LNCaP clone FGC (cell line): ENCODE measurements around the gene UGT2A1.

Experiments used
- DNase-seq: peaks from one replicate; pipeline ENCODE4 v3.0.0-alpha.2; 2011; ENCODE audit warnings: low read depth
- H3K4me3 ChIP-seq: 2 replicates; pipeline ENCODE4 v1.5.1; 2011; ENCODE audit warnings: mild to moderate bottlenecking, low read depth, low read length, control low read depth
- TF ChIP-seq, protein P1 (sequence below): IDR thresholded peaks from 2 replicates; pipeline ENCODE4 v1.5.1; 2012; ENCODE audit warnings: mild to moderate bottlenecking; ENCODE audit not compliant: control insufficient read depth, insufficient read depth; ENCODE audit errors: extremely low read depth

The UGT2A1 gene

DNA sequence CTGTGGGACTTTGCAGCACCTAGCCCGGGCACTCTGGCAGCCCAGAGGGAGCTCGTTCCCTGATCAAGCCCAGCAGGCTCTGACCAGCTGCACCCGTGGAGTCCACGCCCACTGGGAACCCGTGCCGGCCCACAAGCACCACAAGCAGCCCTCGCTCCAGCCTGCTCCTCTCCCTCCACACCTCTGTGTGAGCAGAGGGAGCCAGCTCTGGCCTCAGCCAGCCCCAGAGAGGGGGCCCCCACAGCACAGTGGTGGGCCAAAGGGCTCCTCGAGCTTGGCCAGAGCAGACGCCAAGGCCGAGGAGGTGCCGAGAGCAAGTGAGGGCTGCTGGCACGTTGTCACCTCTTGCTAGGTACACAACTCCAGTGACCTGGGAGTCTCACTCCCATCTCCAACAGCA lies 5.1 kb upstream of the UGT2A1 start:
- TF ChIP-seq, protein P1, sequence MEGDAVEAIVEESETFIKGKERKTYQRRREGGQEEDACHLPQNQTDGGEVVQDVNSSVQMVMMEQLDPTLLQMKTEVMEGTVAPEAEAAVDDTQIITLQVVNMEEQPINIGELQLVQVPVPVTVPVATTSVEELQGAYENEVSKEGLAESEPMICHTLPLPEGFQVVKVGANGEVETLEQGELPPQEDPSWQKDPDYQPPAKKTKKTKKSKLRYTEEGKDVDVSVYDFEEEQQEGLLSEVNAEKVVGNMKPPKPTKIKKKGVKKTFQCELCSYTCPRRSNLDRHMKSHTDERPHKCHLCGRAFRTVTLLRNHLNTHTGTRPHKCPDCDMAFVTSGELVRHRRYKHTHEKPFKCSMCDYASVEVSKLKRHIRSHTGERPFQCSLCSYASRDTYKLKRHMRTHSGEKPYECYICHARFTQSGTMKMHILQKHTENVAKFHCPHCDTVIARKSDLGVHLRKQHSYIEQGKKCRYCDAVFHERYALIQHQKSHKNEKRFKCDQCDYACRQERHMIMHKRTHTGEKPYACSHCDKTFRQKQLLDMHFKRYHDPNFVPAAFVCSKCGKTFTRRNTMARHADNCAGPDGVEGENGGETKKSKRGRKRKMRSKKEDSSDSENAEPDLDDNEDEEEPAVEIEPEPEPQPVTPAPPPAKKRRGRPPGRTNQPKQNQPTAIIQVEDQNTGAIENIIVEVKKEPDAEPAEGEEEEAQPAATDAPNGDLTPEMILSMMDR, result no peak
- DNase-seq, result no peak
- H3K4me3 ChIP-seq, result no peak overlapping the region

- TF ChIP-seq, protein P1, result no peak
- no peak overlapping the region for H3K4me3 ChIP-seq
- DNase-seq, result no peak
Observed at GRCh38 chr4:69656653-69657158, 3.7 kb upstream of the UGT2A1 start.

DNA sequence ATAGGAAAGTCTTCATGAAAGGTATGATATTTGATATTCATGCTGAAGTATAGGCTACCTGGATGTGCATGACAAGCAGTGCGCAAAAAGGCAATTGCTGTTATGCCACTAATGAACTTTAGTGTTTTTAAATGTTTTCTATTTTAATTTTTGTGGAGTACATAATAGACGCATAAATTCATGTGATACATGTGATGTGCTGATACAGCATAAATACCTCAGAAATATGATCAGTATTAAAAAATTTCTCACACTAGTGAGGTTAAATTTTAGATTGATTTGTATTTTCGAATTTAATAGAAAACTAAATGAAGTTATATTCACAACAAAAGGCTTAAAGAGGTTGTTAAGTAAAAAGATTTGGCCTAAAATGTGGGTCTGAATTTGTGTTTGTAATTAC lies 2.2 kb downstream of the UGT2A1 start:
- TF ChIP-seq, protein P1, result no peak
- no peak for DNase-seq
- H3K4me3 ChIP-seq, result no peak overlapping the region

DNA sequence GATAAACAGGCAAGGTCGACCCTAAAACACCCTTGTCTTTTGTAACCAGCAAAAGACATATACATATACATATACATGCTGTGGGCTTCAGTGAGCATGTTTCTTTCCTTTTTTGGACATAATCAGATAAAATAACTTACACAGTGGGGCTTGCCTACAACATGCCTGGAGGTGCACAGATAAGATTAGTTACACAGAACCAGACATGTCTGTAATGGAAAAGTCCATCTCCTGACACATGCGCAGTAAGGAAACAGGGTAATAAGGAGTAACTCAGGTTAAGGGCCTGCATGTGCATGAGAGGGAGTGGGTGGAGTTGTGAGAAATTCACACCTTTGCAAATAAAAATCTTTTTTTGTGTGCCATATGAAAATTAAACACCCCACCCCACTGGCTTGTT lies 3.4 kb downstream of the UGT2A1 start:
- no peak overlapping the region for H3K4me3 ChIP-seq
- DNase-seq, result no peak
- TF ChIP-seq, protein P1, result no peak

- TF ChIP-seq, protein P1, result no peak
- no peak for DNase-seq
- H3K4me3 ChIP-seq, result no peak overlapping the region
Observed at GRCh38 chr4:69649207-69649606, 3.8 kb downstream of the UGT2A1 start.

GRCh38 chr4:69642961-69643360 lies 10.1 kb downstream of the UGT2A1 start:
- H3K4me3 ChIP-seq, result no peak overlapping the region
- no peak for DNase-seq
- TF ChIP-seq, protein P1, result no peak

GRCh38 chr4:69640289-69640688 lies 12.8 kb downstream of the UGT2A1 start:
- TF ChIP-seq, protein P1, result no peak
- no peak overlapping the region for H3K4me3 ChIP-seq
- no peak for DNase-seq
